HepG2 (cell line): Measurements from ENCODE around the gene AKAP1. TPM values are rescaled to one million over a fixed set of nuclear protein-coding genes. Genes with fewer than 3 reads are reported as not detected.

ENCODE experiments used
- CTCF ChIP-seq: sonication (generic); formaldehyde crosslinking; IDR thresholded peaks from 2 replicates; pipeline ENCODE4 v1.5.0; 2020; ENCODE audit warnings: mild to moderate bottlenecking, missing genetic modification reagents, moderate library complexity
- FLYWCH1 ChIP-seq: sonication (generic); formaldehyde crosslinking; IDR thresholded peaks from 2 replicates; pipeline ENCODE4 v1.8.1; 2023; ENCODE audit warnings: mild to moderate bottlenecking, missing genetic modification reagents
- HCFC1 ChIP-seq: fragments of 150-350 bp; IDR thresholded peaks from 2 replicates; pipeline ENCODE4 v1.6.1; 2014; ENCODE audit warnings: low read depth, low read length
- ISL2 ChIP-seq: sonication (generic); formaldehyde crosslinking; IDR thresholded peaks from 2 replicates; pipeline ENCODE4 v1.5.0; 2020; ENCODE audit warnings: missing genetic modification reagents
- JUND ChIP-seq: sonication (generic); formaldehyde crosslinking; IDR thresholded peaks from 2 replicates; pipeline ENCODE4 v1.8.0; 2022; ENCODE audit warnings: mild to moderate bottlenecking, missing genetic modification reagents
- KLF12 ChIP-seq: sonication (generic); formaldehyde crosslinking; IDR thresholded peaks from 2 replicates; pipeline ENCODE4 v1.4.0; 2020; ENCODE audit warnings: missing genetic modification reagents, borderline replicate concordance
- NRL ChIP-seq: sonication (generic); formaldehyde crosslinking; IDR thresholded peaks from 2 replicates; pipeline ENCODE4 v1.5.0; 2020; ENCODE audit warnings: missing genetic modification reagents, mild to moderate bottlenecking, moderate library complexity, borderline replicate concordance
- PBX2 ChIP-seq: IDR thresholded peaks from 2 replicates; pipeline ENCODE4 v1.6.1; 2016; ENCODE audit warnings: control low read depth
- RBM39 ChIP-seq: fragments of 200-400 bp; formaldehyde crosslinking; IDR thresholded peaks from one replicate; pipeline ENCODE4 v1.6.1; 2018; ENCODE audit warnings: antibody characterized with exemption, mild to moderate bottlenecking, low read depth, low read length; ENCODE audit not compliant: poor library complexity, severe bottlenecking
- SIX4 ChIP-seq: sonication (generic); formaldehyde crosslinking; IDR thresholded peaks from 2 replicates; pipeline ENCODE4 v1.4.0; 2020; ENCODE audit warnings: missing genetic modification reagents
- ZFP36L1 ChIP-seq: sonication (generic); formaldehyde crosslinking; IDR thresholded peaks from 2 replicates; pipeline ENCODE4 v1.8.0; 2022; ENCODE audit warnings: mild to moderate bottlenecking, missing genetic modification reagents, moderate library complexity
- ZNF30 ChIP-seq: sonication (generic); formaldehyde crosslinking; IDR thresholded peaks from 2 replicates; pipeline ENCODE4 v1.5.0; 2020; ENCODE audit warnings: mild to moderate bottlenecking, missing genetic modification reagents
- ZNF441 ChIP-seq: sonication (generic); formaldehyde crosslinking; IDR thresholded peaks from 2 replicates; pipeline ENCODE4 v1.7.0; 2021; ENCODE audit warnings: missing genetic modification reagents, borderline replicate concordance
- ZNF501 ChIP-seq: sonication (generic); formaldehyde crosslinking; IDR thresholded peaks from 2 replicates; pipeline ENCODE4 v1.5.1; 2020; ENCODE audit warnings: mild to moderate bottlenecking, moderate library complexity, missing genetic modification reagents
- ZSCAN5A ChIP-seq: sonication (generic); formaldehyde crosslinking; IDR thresholded peaks from 2 replicates; pipeline ENCODE4 v1.8.0; 2022; ENCODE audit warnings: mild to moderate bottlenecking, missing genetic modification reagents, borderline replicate concordance
- polyA plus RNA-seq, 8 experiments: library from polyadenylated mRNA; depleted of rRNA in 3 of 8; stranded (reverse) in 7 of 8; unstranded in 1 of 8; fragments of >200 nt; fragmentation: Illumina TruSeq in 4 of 8; extraction: Trizol in 4 of 8; gene quantifications; 2 replicates each; pipeline versions ENCODE4 v1.2.1 to v1.2.3, GENCODE V29; 2011 to 2016; ENCODE audit warnings: low read depth in 4 of 8, missing spikeins in 1 of 8, mixed read lengths in 1 of 8; ENCODE audit not compliant: insufficient read depth in 1 of 8
- total RNA-seq, 5 experiments: library from RNA; depleted of rRNA; stranded (reverse); fragments of >200 nt; fragmentation: Illumina TruSeq; extraction: Trizol; gene quantifications; 2 replicates each; pipeline ENCODE4 v1.2.3, GENCODE V29; 2016; ENCODE audit warnings: low read depth in 1 of 5
- TF ChIP-seq, protein P1 (sequence below): sonication (generic); formaldehyde crosslinking; IDR thresholded peaks from 2 replicates; pipeline ENCODE4 v1.8.0; 2022; ENCODE audit warnings: low read depth, missing genetic modification reagents
- TF ChIP-seq, protein P2 (sequence below): sonication (generic); formaldehyde crosslinking; IDR thresholded peaks from 2 replicates; pipeline ENCODE4 v1.4.0; 2020; ENCODE audit warnings: missing genetic modification reagents, borderline replicate concordance

Gene AKAP1
- total and polyA plus RNA-seq, 2 of the 13 experiments (the other 11 are each of a cell fraction or from before 2014, with no cell fraction given): 101 to 131 TPM

- TF ChIP-seq NRL (CRISPR knock-in tag): peak; percentile 83
- TF ChIP-seq ZNF501 (CRISPR knock-in tag): peak; percentile 99
- no peak for TF ChIP-seq ZNF30 (CRISPR knock-in tag)
- peak; percentile 84 for TF ChIP-seq ISL2 (CRISPR knock-in tag)
- TF ChIP-seq, protein P1, sequence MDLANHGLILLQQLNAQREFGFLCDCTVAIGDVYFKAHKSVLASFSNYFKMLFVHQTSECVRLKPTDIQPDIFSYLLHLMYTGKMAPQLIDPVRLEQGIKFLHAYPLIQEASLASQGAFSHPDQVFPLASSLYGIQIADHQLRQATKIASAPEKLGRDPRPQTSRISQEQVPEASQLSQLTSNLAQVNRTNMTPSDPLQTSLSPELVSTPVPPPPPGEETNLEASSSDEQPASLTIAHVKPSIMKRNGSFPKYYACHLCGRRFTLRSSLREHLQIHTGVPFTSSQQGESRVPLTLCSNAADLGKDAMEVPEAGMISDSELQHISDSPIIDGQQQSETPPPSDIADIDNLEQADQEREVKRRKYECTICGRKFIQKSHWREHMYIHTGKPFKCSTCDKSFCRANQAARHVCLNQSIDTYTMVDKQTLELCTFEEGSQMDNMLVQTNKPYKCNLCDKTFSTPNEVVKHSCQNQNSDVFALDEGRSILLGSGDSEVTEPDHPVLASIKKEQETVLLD (CRISPR knock-in tag): no peak
- TF ChIP-seq ZSCAN5A (CRISPR knock-in tag): no peak; the same call in 1 of the 2 replicates
- TF ChIP-seq PBX2: no peak
- peak; percentile 48; the same call in 1 of the 2 replicates for TF ChIP-seq CTCF (CRISPR knock-in tag)
- TF ChIP-seq RBM39: peak; percentile 84
- TF ChIP-seq ZFP36L1 (CRISPR knock-in tag): peak; percentile 74; the same call in 1 of the 2 replicates
- TF ChIP-seq HCFC1: no peak
- TF ChIP-seq SIX4 (CRISPR knock-in tag): peak; percentile 55; the same call in 1 of the 2 replicates
- peak; percentile 54; the same call in 1 of the 2 replicates for TF ChIP-seq JUND (CRISPR knock-in tag)
- TF ChIP-seq ZNF441 (CRISPR knock-in tag): peak; percentile 87; the same call in 1 of the 2 replicates
- no peak for TF ChIP-seq FLYWCH1
- TF ChIP-seq, protein P2, sequence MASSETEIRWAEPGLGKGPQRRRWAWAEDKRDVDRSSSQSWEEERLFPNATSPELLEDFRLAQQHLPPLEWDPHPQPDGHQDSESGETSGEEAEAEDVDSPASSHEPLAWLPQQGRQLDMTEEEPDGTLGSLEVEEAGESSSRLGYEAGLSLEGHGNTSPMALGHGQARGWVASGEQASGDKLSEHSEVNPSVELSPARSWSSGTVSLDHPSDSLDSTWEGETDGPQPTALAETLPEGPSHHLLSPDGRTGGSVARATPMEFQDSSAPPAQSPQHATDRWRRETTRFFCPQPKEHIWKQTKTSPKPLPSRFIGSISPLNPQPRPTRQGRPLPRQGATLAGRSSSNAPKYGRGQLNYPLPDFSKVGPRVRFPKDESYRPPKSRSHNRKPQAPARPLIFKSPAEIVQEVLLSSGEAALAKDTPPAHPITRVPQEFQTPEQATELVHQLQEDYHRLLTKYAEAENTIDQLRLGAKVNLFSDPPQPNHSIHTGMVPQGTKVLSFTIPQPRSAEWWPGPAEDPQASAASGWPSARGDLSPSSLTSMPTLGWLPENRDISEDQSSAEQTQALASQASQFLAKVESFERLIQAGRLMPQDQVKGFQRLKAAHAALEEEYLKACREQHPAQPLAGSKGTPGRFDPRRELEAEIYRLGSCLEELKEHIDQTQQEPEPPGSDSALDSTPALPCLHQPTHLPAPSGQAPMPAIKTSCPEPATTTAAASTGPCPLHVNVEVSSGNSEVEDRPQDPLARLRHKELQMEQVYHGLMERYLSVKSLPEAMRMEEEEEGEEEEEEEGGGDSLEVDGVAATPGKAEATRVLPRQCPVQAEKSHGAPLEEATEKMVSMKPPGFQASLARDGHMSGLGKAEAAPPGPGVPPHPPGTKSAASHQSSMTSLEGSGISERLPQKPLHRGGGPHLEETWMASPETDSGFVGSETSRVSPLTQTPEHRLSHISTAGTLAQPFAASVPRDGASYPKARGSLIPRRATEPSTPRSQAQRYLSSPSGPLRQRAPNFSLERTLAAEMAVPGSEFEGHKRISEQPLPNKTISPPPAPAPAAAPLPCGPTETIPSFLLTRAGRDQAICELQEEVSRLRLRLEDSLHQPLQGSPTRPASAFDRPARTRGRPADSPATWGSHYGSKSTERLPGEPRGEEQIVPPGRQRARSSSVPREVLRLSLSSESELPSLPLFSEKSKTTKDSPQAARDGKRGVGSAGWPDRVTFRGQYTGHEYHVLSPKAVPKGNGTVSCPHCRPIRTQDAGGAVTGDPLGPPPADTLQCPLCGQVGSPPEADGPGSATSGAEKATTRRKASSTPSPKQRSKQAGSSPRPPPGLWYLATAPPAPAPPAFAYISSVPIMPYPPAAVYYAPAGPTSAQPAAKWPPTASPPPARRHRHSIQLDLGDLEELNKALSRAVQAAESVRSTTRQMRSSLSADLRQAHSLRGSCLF (CRISPR knock-in tag): no peak; the same call in 1 of the 2 replicates
- TF ChIP-seq KLF12 (CRISPR knock-in tag): peak; percentile 95; the same call in 1 of the 2 replicates
These were observed 512 bp downstream of the AKAP1 start (continued) for GRCh38 chr17:57085448-57086068.
